IPS-20b (cell line): ENCODE results near the gene LBR.

ENCODE experiments used
- H3K27ac ChIP-seq: one replicate; pipeline ENCODE4 v1.5.1; 2013; ENCODE audit warnings: low read length
- H3K27me3 ChIP-seq: 2 replicates; pipeline ENCODE4 v1.6.1; 2013; ENCODE audit warnings: mild to moderate bottlenecking, low read length, inconsistent platforms; ENCODE audit not compliant: insufficient read depth
- H3K36me3 ChIP-seq: 2 replicates; pipeline ENCODE4 v1.6.1; 2013; ENCODE audit warnings: low read depth, mild to moderate bottlenecking, inconsistent platforms, low read length, moderate library complexity; ENCODE audit not compliant: insufficient read depth
- H3K4me1 ChIP-seq: 2 replicates; pipeline ENCODE4 v1.6.1; 2013; ENCODE audit warnings: mild to moderate bottlenecking, control low read depth, inconsistent platforms, low read length, moderate library complexity; ENCODE audit not compliant: insufficient read depth
- H3K4me3 ChIP-seq: 2 replicates; pipeline ENCODE4 v1.5.1; 2013; ENCODE audit warnings: mild to moderate bottlenecking, low read length, inconsistent platforms
- H3K9ac ChIP-seq: 2 replicates; pipeline ENCODE4 v1.6.1; 2013; ENCODE audit warnings: low read depth, mild to moderate bottlenecking, inconsistent platforms, low read length, moderate library complexity
- H3K9me3 ChIP-seq: 2 replicates; pipeline ENCODE4 v1.6.1; 2013; ENCODE audit warnings: mild to moderate bottlenecking, low read depth, low read length, inconsistent platforms; ENCODE audit not compliant: insufficient read depth

LBR gene

DNA sequence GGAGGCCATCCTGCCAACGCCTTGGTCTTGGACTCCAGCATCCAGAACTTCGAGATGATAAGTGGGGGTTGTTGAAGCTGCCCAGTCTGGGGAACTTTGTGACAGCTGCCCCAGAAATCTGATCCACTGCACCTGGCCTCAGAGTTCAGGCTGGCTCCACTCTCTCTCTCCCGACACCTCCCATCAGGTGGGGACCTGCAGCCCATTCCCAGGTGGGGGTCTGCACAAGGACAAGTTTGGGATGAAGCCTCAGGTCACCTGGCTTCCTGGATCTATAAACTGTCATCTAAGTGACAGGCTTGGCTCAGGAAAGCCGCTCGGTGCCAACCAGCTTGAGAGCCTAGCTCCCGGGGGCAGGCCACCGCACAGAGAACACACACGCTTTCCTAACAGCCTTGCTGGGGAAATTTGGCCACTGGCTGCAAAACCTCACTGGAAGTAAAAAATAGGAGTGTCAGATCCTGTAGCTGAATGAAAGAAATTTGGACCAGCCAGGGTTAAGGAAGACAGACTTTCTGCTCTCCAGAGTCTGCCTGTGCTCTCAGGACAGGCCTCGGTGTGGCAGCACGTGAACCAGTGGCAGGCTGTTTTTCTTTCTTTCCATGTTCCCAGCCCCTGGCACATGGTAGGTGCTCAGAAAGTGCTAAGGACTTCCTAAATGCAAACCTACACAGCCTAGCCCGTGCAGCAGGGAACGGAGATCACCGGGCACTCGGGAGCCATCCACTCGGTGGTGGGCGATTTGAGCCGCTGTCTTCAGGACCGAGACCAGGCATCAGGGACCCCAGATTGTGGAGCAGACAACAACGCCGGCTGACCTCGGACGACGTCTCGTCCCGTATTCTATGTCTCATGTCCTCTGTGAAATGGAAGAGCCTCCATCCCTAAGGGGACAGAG is 42.6 kb upstream of the LBR start:
- Histone ChIP-seq H3K4me1 (peaks cover 1% of the 10 kb centered on the region; the same call in 1 of the 2 replicates), H3K36me3 (no peaks in the 10 kb centered on the region), H3K4me3 (no peak overlapping the region), H3K27ac (no peak overlapping the region), H3K9me3 (no peaks in the 10 kb centered on the region), H3K27me3 (no peaks in the 10 kb centered on the region), H3K9ac (no peak overlapping the region)

DNA sequence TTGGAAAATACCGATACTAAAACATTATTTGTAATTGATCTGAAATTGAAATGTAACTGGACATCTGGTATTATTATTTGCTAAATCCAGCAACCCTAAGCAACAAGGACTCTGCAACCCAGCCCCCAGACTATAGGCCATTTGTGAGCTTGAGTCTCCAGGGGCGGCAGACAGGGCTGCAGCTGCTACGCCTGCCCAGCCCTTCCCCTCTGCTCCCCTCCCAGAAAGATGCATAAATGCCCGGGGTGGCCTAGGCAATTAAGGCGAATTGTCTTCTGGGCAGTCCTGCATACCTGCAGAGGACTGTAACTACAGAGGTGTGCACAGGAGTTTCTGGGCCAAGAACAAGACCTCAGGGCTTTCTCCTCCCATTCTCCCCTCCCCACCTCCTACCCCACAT is 41.2 kb upstream of the LBR start:
- Histone ChIP-seq H3K27me3 (no peaks in the 10 kb centered on the region), H3K9me3 (no peaks in the 10 kb centered on the region), H3K4me3 (no peak overlapping the region), H3K36me3 (no peaks in the 10 kb centered on the region), H3K27ac (no peak overlapping the region), H3K9ac (no peak overlapping the region), H3K4me1 (peaks cover 12% of the 10 kb centered on the region)

DNA sequence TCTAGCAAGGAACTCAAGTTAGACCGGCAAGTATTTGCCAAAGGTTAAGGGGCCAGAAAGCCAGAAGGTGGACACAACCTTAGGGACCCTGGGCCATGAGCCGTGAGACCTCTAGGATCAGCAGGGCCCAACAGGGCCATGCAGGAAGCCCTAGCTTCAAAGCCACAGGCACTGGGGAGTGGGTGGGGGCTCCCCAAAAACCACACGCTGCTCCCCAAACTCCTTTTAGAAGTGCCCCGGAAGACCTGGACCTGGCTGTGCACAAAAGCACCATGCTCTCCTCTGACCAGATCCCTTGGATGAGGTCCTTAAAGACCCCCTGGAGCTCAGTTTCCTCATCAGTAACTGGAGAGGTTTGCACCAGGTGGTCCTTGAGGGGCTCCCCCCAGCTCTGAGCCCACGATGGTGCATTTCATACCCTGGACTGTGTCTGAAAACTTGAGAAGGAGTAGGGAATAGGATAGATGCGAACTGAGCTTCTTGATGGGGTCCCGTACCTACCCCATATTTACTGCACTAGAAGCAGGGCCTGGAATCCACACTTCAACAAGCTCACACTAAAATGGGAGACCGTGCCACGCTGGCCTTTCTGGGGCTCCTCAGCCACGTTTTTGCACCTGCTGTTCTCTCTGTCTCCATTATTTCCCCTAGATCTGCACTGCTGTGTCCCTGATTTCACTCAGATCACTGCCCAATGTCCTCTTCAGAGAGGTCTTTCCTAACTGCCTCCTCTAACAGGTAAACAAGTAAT is 40.6 kb upstream of the LBR start:
- Histone ChIP-seq H3K36me3 (no peaks in the 10 kb centered on the region), H3K9ac (no peak overlapping the region), H3K27me3 (no peaks in the 10 kb centered on the region), H3K4me1 (peaks cover 12% of the 10 kb centered on the region), H3K9me3 (no peaks in the 10 kb centered on the region), H3K4me3 (no peak overlapping the region), H3K27ac (no peak overlapping the region)

DNA sequence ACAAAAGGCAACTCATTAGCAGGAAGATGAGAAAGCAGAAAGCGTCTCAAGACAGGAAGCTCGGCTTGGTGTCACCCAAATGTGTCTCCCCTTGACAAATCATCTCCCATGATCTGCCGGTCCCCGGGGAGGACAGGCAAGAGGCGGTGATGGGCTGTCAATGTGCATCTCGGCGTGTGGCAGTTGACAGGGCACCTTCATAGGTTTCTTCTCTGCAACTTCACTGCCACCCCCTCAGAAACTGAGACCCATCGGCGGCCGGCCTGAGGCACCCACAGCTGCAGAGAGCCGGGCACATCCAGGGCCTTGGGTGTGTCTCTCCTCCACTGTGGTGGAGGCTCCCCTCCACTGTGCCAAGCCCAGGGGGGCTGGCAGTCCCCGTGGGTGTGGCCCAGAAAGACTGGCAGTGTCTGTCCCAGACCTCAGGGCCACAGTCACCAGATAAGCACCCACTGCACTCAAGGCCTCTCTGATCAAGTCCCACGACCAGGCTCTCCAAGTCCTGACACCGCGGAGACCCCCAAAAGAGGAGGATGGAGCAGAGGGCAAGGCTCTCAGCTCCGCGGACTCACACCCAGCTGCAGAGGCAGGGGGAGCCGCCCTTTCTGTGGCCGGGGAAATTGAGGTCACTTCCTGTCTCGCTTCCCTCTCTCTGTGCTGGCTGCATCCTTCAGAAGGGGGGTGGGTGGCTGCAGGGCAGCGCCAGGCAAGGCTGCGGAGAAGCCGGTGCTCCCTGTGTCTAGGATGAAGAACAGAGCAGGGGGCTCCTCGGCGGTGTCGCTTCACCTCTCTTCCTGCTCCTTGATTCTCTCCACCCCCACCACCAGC is 39.6 kb upstream of the LBR start:
- Histone ChIP-seq H3K9ac (no peak overlapping the region), H3K4me3 (no peak overlapping the region), H3K9me3 (no peaks in the 10 kb centered on the region), H3K36me3 (no peaks in the 10 kb centered on the region), H3K27ac (no peak overlapping the region), H3K27me3 (no peaks in the 10 kb centered on the region), H3K4me1 (peaks cover 12% of the 10 kb centered on the region)

DNA sequence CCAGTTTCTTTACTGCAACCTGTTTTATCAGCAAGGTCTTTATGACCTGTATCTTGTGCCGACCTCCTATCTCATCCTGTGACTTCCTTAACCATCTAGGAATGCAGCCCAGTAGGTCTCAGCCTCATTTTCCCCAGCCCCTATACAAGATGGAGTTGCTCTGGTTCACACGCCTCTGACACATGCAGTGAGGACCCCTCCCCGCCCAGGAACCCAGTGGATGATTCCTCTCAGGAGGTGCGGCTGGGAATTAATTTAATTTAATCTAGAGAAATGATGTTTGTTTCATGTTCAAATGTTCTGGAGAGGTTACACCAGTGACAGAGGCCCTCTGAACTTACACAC is 39.0 kb upstream of the LBR start:
- Histone ChIP-seq H3K9ac (no peak overlapping the region), H3K4me3 (no peak overlapping the region), H3K9me3 (no peaks in the 10 kb centered on the region), H3K36me3 (no peaks in the 10 kb centered on the region), H3K27me3 (no peaks in the 10 kb centered on the region), H3K4me1 (peaks cover 12% of the 10 kb centered on the region), H3K27ac (no peak overlapping the region)

DNA sequence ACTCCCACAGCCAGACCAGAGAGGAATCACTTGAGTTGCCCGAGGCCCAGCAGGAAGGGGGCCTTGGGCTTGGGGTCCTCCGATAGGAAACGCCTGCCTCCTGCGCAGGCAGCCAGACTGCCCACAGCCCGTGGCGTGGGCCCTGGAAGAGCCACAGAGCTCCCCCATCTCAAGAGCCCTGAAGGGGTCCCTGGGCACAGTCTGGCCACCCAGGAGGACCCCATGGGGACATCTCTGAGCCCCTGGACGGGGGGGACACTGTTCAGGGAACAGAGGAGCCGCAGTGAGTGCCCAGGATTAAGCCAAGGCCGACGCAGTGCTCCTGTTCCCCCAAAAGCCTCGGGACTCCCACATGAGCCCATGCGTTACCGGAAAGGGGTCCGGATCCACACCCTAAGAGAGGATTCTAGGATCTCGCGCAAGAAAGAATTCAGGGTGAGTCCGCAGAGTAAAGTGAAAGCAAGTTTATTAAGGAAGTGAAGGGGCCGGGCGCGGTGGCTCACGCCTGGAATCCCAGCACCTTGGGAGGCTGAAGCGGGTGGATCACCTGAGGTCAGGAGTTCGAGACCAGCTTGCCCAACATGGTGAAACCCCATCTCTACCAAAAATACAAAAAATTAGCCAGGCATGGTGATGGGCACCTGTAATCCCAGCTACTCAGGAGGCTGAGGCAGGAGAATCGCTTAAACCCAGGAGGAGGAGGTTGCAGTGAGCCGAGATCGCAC is 38.1 kb upstream of the LBR start:
- no peak overlapping the region for H3K4me3 ChIP-seq
- no peak overlapping the region for H3K27ac ChIP-seq
- H3K4me1 ChIP-seq, result peaks cover 12% of the 10 kb centered on the region
- no peaks in the 10 kb centered on the region for H3K9me3 ChIP-seq
- no peaks in the 10 kb centered on the region for H3K27me3 ChIP-seq
- H3K9ac ChIP-seq, result no peak overlapping the region
- no peaks in the 10 kb centered on the region for H3K36me3 ChIP-seq

DNA sequence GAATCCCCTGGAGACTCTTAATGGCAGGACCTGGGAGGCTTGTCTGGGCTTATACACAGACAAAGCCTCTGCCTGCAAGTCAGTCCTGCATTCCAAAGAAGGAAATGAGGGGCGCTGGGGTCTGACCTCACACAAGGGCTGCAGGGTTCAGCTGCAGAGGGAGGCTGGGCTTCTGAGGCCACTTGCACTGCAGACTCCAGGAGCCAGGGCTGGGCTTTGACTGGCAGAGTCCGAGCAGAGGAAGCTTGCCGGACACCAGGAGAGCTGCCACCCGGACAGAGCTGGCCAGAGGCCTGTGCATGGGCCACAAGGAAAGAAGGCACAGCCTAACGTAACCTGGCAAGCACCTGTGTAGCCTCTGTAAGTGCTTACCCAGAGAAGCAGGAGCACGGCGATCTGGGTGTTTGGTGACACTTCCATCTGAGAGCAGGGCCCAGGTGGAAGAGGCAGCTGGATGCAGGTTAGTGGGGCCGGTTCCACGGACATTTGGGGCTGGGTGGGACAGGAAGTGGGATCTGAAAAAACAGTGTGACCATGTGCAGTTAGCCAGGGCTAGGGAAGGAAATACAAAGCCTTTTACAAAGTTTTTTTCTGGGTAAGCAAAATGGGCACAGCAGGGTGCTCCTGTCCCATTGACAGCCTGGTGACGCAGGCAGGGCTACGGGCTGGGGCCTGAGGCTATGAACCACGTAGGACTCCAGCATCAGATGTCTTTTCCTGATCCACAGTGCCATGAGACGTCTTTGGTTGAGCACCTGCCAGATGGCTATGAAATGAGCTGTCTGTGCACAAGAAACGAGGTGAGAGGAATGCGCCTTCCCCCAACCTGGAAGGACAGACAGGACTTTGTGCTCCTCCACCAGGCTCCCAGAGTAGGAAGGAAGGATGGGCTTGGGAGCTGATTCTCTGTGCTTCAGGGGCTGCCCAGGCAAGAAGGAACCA is 37.3 kb upstream of the LBR start:
- no peaks in the 10 kb centered on the region for H3K27me3 ChIP-seq
- H3K9ac ChIP-seq, result peak overlapping the region; percentile 16; the same call in 1 of the 2 replicates
- peaks cover 17% of the 10 kb centered on the region for H3K4me1 ChIP-seq
- peak overlapping the region; percentile 3; the same call in 1 of the 2 replicates for H3K4me3 ChIP-seq
- no peak overlapping the region for H3K27ac ChIP-seq
- H3K36me3 ChIP-seq, result no peaks in the 10 kb centered on the region
- no peaks in the 10 kb centered on the region for H3K9me3 ChIP-seq

DNA sequence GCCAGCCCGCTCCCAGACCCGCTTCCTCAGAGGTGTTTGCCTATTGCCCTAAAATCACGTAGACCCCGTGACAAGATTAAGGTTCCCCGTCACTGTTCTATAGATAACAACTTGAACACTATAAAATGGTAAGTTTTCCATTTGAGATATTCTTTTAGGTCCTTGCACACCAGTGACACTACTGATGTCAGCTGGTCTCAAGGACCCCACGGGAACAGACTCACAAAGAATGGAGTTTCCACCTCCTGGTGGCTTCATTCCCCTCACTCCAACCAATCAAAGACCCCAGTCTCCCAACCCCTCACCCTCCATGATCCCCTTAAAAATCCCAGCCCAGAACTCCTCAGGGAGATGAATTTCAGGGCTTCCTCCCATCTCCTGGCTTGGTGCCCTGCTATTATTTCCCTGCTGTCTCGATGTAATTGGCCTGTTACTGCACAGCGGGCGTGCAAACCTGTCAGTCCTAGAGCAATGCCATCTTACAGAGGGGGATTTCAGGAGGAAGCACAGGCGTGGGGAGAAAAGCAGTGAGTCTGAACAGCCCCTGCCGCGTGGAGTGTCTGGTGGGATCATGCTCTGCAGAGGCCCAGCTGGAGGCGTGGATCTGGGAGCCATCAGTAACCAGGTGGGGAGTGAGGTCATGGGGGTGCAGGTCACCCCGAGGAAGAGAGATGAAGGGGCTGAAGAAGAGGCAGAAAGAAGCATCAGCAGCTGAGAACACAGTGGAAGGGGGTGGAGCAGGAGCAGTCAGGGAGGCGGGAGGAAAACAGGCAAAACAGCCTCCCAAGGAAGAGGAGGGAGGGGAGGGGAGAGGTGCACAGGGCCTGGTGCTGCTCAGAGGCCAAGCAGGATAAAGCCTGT is 35.1 kb upstream of the LBR start:
- no peaks in the 10 kb centered on the region for H3K9me3 ChIP-seq
- no peak overlapping the region for H3K27ac ChIP-seq
- no peak overlapping the region for H3K4me3 ChIP-seq
- no peaks in the 10 kb centered on the region for H3K27me3 ChIP-seq
- H3K9ac ChIP-seq, result no peak overlapping the region
- H3K36me3 ChIP-seq, result no peaks in the 10 kb centered on the region
- peaks cover 17% of the 10 kb centered on the region for H3K4me1 ChIP-seq

DNA sequence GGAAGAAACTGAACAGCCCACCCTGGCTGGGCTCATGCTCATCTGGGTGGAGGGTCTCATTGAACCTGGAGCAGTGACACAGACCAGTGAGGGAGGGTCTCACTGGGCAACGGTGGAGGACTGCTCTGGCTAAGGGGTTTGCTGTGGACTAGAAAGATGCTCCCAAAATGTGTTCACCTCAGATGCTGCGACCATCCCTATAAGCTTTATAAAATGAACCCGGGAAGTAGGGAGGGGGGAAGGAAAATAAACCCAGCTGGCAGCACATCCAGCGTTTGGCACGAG is 34.5 kb upstream of the LBR start:
- Histone ChIP-seq H3K27me3 (no peaks in the 10 kb centered on the region), H3K27ac (no peak overlapping the region), H3K9me3 (no peaks in the 10 kb centered on the region), H3K36me3 (no peaks in the 10 kb centered on the region), H3K4me3 (no peak overlapping the region), H3K9ac (no peak overlapping the region), H3K4me1 (peaks cover 17% of the 10 kb centered on the region)
